GM06990 (cell line): ENCODE data around the gene EML6.

Source experiments
- DNase-seq: peaks from one replicate; pipeline ENCODE4 v3.0.0-alpha.2; 2011; ENCODE audit not compliant: insufficient read length; ENCODE audit errors: extremely low read depth
- H3K27me3 ChIP-seq: replicated peaks from 2 replicates; pipeline ENCODE4 v1.6.0; 2011; ENCODE audit warnings: low read length; ENCODE audit not compliant: control insufficient read depth, insufficient read depth
- H3K36me3 ChIP-seq: 2 replicates; pipeline ENCODE4 v1.5.1; 2011; ENCODE audit warnings: low read length; ENCODE audit not compliant: control insufficient read depth, insufficient read depth
- H3K4me3 ChIP-seq: replicated peaks from 2 replicates; pipeline ENCODE4 v1.5.1; 2011; ENCODE audit warnings: low read depth, mild to moderate bottlenecking, control low read depth, low read length
- CTCF ChIP-seq: IDR thresholded peaks from 2 replicates; pipeline ENCODE4 v1.5.1; 2011; ENCODE audit warnings: low read length, control low read depth, mild to moderate bottlenecking, inconsistent platforms; ENCODE audit not compliant: insufficient read depth, poor library complexity, severe bottlenecking

EML6 gene

GRCh38 chr2:54903736-54904554 is 180.5 kb downstream of the EML6 start:
- DNase-seq: no peak
- no peak for TF ChIP-seq CTCF
- no peak overlapping the region for H3K4me3 ChIP-seq

GRCh38 chr2:54904836-54905235 is 181.4 kb downstream of the EML6 start:
- Histone ChIP-seq H3K4me3 (no peak overlapping the region), H3K27me3 (no peaks in the 10 kb centered on the region; the same call in 1 of the 2 replicates), H3K36me3 (no peaks in the 10 kb centered on the region)
- no peak for DNase-seq
- no peak for TF ChIP-seq CTCF

More at GRCh38 chr2:54903736-54904554, 180.5 kb downstream of the EML6 start:
- H3K36me3 ChIP-seq: no peaks in the 10 kb centered on the region
- no peaks in the 10 kb centered on the region; the same call in 1 of the 2 replicates for H3K27me3 ChIP-seq

GRCh38 chr2:54906716-54907115 is 183.3 kb downstream of the EML6 start:
- Histone ChIP-seq H3K36me3 (no peaks in the 10 kb centered on the region), H3K27me3 (no peaks in the 10 kb centered on the region), H3K4me3 (no peak overlapping the region)
- DNase-seq: no peak
- no peak for TF ChIP-seq CTCF

- DNase-seq: no peak
- H3K36me3 ChIP-seq: no peaks in the 10 kb centered on the region
- no peaks in the 10 kb centered on the region for H3K27me3 ChIP-seq
- no peak overlapping the region for H3K4me3 ChIP-seq
- no peak for TF ChIP-seq CTCF
Measured at GRCh38 chr2:54907663-54908062, 184.2 kb downstream of the EML6 start.

GRCh38 chr2:54908591-54908990 is 185.1 kb downstream of the EML6 start:
- Histone ChIP-seq H3K27me3 (no peaks in the 10 kb centered on the region), H3K36me3 (no peaks in the 10 kb centered on the region), H3K4me3 (no peak overlapping the region)
- no peak for DNase-seq
- TF ChIP-seq CTCF: no peak
